ENCODE results near the gene DKK2.

The DKK2 gene

GRCh38 chr4:106986486-106986885 is 49.6 kb downstream of the DKK2 start:
- no peak overlapping the region for H3K27ac Mint-ChIP-seq

DNA sequence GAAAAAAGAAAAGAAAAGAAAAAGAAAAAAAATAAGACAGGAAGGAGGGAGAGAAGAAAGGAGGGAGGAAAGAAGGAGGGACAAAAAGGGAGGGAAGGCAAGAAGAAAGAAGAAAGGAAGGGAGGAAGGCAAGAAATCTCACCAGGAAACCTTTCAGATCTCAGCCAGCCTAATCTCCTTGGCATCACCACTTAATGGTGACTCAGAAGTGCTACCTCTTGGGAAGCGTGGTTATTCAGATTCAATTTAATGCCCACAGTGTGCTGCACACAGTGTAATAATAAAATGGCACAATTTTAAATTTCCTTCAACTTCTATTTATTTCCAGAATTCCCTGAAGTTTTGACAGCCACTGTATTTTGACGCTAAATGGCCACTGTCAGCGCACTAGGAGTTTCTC is 50.3 kb downstream of the DKK2 start:
- Mint-ChIP-seq H3K27ac (no peak overlapping the region), H3K36me3 (ENCODE audit: low read depth) (no peaks in the 10 kb centered on the region), H3K9me3 (no peaks in the 10 kb centered on the region), H3K4me3 (no peak overlapping the region), H3K27me3 (ENCODE audit: low read depth) (no peaks in the 10 kb centered on the region), H3K4me1 (ENCODE audit: low read depth) (no peaks in the 10 kb centered on the region)

More at GRCh38 chr4:106986486-106986885, 49.6 kb downstream of the DKK2 start:
- Mint-ChIP-seq H3K27me3 (ENCODE audit: low read depth) (no peaks in the 10 kb centered on the region), H3K36me3 (ENCODE audit: low read depth) (no peaks in the 10 kb centered on the region), H3K9me3 (no peaks in the 10 kb centered on the region), H3K4me3 (no peak overlapping the region), H3K4me1 (ENCODE audit: low read depth) (no peaks in the 10 kb centered on the region)

- Mint-ChIP-seq H3K27ac (no peak overlapping the region), H3K4me1 (ENCODE audit: low read depth) (no peaks in the 10 kb centered on the region), H3K27me3 (ENCODE audit: low read depth) (no peaks in the 10 kb centered on the region), H3K4me3 (no peak overlapping the region), H3K9me3 (no peaks in the 10 kb centered on the region), H3K36me3 (ENCODE audit: low read depth) (no peaks in the 10 kb centered on the region)
Observed at GRCh38 chr4:106982711-106983211, 53.4 kb downstream of the DKK2 start.

- Mint-ChIP-seq H3K4me3 (no peak overlapping the region), H3K9me3 (no peaks in the 10 kb centered on the region), H3K27ac (no peak overlapping the region), H3K4me1 (ENCODE audit: low read depth) (no peaks in the 10 kb centered on the region), H3K36me3 (ENCODE audit: low read depth) (no peaks in the 10 kb centered on the region), H3K27me3 (ENCODE audit: low read depth) (no peaks in the 10 kb centered on the region)
Observed at GRCh38 chr4:106981431-106981830, 54.7 kb downstream of the DKK2 start.

GRCh38 chr4:106979476-106979875 is 56.6 kb downstream of the DKK2 start:
- H3K9me3 Mint-ChIP-seq, result no peaks in the 10 kb centered on the region
- H3K27me3 Mint-ChIP-seq (ENCODE audit: low read depth), result no peaks in the 10 kb centered on the region

DNA sequence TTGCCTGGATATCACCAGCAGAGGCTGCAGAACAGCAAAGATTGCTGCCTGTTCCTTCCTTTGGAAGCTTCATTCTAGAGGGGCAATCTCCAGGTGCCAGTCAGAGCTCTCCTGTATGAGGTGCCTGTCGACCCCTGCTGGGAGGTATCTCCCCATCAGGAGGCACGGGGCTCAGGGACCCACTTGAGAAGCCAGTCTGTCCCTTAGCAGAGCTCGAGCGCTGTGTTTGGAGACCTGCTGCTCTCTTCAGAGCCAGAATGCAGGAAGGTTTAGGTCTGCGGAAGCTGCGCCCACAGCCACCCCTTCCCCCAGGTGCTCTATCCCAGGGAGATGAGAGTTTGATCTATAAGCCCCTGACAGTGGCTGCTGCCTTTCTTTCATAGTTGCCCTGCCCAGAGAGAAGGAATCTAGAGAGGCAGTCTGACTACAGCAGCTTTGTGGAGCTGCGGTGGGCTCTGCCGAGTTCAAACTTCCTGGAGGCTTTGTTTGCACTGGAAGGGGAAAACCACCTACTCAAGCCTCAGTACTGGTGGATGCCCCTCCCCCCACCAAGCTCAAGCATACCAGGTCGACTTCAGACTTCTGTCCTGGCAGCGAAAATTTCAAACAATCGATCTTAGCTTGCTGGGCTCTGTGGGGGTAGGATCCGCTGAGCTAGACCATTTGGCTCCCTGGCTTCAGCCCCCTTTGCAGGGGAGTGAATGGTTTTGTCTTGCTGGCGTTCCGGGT is 57.9 kb downstream of the DKK2 start:
- Mint-ChIP-seq H3K4me3 (no peak overlapping the region), H3K27me3 (ENCODE audit: low read depth) (no peaks in the 10 kb centered on the region), H3K27ac (no peak overlapping the region), H3K36me3 (ENCODE audit: low read depth) (no peaks in the 10 kb centered on the region), H3K9me3 (no peaks in the 10 kb centered on the region), H3K4me1 (ENCODE audit: low read depth) (no peaks in the 10 kb centered on the region)

More at GRCh38 chr4:106979476-106979875, 56.6 kb downstream of the DKK2 start:
- Mint-ChIP-seq H3K4me1 (ENCODE audit: low read depth) (no peaks in the 10 kb centered on the region), H3K4me3 (no peak overlapping the region), H3K36me3 (ENCODE audit: low read depth) (no peaks in the 10 kb centered on the region), H3K27ac (no peak overlapping the region)

- no peaks in the 10 kb centered on the region for H3K27me3 Mint-ChIP-seq (ENCODE audit: low read depth)
- H3K27ac Mint-ChIP-seq, result no peak overlapping the region
- H3K9me3 Mint-ChIP-seq, result no peaks in the 10 kb centered on the region
- H3K36me3 Mint-ChIP-seq (ENCODE audit: low read depth), result no peaks in the 10 kb centered on the region
- H3K4me1 Mint-ChIP-seq (ENCODE audit: low read depth), result no peaks in the 10 kb centered on the region
- no peak overlapping the region for H3K4me3 Mint-ChIP-seq
Observed at GRCh38 chr4:106971636-106972035, 64.5 kb downstream of the DKK2 start.

DNA sequence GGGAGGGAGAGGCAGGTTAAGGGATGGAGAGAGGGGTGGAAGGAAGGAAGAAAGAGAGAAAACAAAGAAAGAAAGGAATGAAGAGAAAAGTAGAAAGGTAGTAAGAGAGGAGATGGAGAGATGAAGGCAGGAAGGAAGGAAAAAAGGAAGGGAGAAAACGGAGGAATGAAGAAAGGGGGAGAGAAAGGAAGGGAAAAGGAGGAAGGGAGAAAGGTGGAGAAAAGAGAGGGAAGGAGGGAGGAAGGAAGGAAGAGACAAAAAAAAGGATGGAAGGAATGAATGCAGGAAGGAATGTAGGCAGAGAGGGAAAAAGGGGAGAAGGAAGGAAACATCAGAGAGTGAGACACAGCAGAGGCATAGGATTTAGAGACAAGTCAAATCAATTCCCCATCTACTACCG is 68.2 kb downstream of the DKK2 start:
- Mint-ChIP-seq H3K27me3 (ENCODE audit: low read depth) (no peaks in the 10 kb centered on the region), H3K4me1 (ENCODE audit: low read depth) (no peaks in the 10 kb centered on the region), H3K36me3 (ENCODE audit: low read depth) (no peaks in the 10 kb centered on the region), H3K9me3 (no peaks in the 10 kb centered on the region), H3K27ac (no peak overlapping the region), H3K4me3 (no peak overlapping the region)

DNA sequence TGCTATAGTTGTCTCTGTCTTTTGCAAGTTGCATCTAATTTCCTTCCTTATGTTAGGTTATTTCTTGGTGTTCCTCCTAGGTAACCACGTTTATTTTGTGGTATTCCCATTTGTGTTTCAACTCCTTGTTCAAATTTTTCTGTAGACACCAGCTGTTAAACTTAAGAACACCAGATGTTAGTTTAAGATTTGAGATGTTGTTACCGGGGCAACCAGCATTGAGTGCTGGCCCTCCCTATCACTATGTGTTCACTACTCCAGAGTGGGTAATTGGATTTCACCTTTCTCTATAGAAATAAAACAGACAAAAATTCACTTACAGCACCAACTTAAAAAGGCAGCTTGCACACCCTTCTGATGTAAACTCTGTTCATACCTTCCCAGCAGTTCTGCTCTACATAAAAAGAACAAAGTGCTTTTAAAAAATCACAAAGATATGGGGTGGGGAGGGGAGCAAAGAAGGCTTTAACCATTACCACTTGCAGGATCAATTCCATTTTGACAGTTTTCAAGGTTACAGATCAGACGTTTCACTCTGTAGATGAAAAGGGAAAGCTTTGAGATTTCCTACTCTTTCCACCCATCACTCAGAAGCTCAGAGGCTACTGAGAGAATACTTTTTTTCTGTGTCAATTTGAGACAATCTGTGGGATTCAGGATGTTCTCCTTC is 82.9 kb downstream of the DKK2 start:
- no peak overlapping the region for H3K27ac Mint-ChIP-seq
- no peak overlapping the region for H3K4me3 Mint-ChIP-seq
- no peaks in the 10 kb centered on the region for H3K4me1 Mint-ChIP-seq (ENCODE audit: low read depth)

DNA sequence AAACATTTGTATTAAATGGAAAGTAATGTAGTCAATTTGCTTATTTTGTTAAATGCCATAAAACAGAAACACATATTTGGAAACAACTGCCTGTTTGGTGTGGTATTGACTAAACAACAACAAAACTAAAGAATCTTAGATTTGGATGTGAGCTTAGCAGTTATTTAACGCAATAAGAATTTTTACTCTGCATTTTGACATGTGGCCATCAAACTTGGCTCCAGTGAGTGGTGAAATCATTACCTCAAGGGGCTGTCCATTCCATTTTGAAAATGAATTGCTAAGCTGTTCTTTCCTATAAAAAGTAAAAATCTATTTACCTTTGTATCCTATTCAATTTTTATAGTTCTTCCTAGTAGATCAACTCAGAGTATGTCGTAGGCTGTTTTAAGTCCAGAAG is 84.2 kb downstream of the DKK2 start:
- Mint-ChIP-seq H3K9me3 (peaks cover 5% of the 10 kb centered on the region), H3K27me3 (ENCODE audit: low read depth) (no peaks in the 10 kb centered on the region), H3K4me1 (ENCODE audit: low read depth) (no peaks in the 10 kb centered on the region), H3K4me3 (no peak overlapping the region), H3K27ac (no peak overlapping the region), H3K36me3 (ENCODE audit: low read depth) (no peaks in the 10 kb centered on the region)

More for the DNA sequence above, 82.9 kb downstream of the DKK2 start:
- Mint-ChIP-seq H3K36me3 (ENCODE audit: low read depth) (no peaks in the 10 kb centered on the region), H3K27me3 (ENCODE audit: low read depth) (no peaks in the 10 kb centered on the region), H3K9me3 (peaks cover 5% of the 10 kb centered on the region)

DNA sequence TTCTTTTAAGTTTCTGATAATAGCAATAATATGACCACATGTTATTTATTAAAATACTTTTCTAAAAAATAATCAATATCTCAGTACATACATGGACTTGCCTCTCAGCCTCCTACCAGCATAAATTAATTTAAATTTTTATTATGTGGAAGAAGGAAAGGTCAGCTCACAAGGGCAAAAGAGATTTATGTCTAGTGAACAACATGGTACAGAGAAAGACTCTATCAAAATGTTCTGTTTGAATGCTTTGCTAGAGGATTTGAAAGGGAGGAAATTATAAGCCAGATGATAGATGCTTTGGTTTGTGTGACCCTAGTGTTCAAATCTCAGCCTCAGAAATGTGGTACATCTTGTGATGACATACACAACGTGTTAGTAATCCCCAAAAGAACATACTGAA is 94.3 kb downstream of the DKK2 start:
- no peaks in the 10 kb centered on the region for H3K4me1 Mint-ChIP-seq (ENCODE audit: low read depth)
- no peaks in the 10 kb centered on the region for H3K9me3 Mint-ChIP-seq
- H3K4me3 Mint-ChIP-seq, result no peak overlapping the region
- H3K36me3 Mint-ChIP-seq (ENCODE audit: low read depth), result no peaks in the 10 kb centered on the region
- H3K27me3 Mint-ChIP-seq (ENCODE audit: low read depth), result no peaks in the 10 kb centered on the region
- H3K27ac Mint-ChIP-seq, result no peak overlapping the region

DNA sequence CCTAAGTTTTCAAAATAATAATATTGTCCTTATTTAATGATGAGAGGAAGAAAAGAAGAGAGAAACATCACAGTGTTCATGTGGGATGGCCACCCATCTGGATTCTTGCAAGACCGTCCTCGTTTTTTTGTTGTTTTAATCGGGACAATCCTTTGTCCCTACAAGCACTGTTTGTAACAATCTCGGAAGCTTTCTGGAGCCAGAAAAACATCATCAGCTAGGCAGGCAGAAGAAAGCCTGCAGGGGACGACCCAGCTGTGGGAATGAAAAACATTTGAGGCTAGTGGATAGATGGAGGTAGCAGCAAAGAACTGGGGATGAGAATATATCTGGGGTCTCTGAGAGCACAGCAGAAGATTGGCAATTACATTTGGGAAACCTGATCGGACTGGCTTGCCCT is 105.6 kb downstream of the DKK2 start:
- H3K4me3 Mint-ChIP-seq, result no peak overlapping the region
- H3K36me3 Mint-ChIP-seq (ENCODE audit: low read depth), result no peaks in the 10 kb centered on the region
- H3K9me3 Mint-ChIP-seq, result no peaks in the 10 kb centered on the region
- H3K4me1 Mint-ChIP-seq (ENCODE audit: low read depth), result no peaks in the 10 kb centered on the region
- no peaks in the 10 kb centered on the region for H3K27me3 Mint-ChIP-seq (ENCODE audit: low read depth)
- H3K27ac Mint-ChIP-seq, result no peak overlapping the region

DNA sequence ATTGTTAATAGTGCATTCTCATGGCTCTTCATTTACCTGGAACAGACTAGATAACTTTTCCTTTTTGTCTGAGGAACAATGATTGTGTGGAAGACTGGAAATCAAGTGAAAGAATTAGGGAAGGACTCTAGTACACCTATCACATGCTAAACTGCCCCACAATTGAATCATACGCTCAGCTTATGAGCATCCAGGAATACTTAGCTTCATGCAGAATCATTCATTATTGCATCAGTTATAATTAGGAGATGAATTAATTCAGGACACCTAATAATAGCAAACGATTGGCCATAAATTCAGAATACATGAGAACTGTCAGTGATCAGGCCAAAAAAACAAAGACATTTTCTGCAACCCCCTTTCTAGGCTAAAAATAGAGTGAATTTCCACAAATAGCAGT is 106.9 kb downstream of the DKK2 start:
- H3K36me3 Mint-ChIP-seq (ENCODE audit: low read depth), result no peaks in the 10 kb centered on the region
- no peaks in the 10 kb centered on the region for H3K4me1 Mint-ChIP-seq (ENCODE audit: low read depth)
- H3K27ac Mint-ChIP-seq, result no peak overlapping the region
- H3K4me3 Mint-ChIP-seq, result no peak overlapping the region
- no peaks in the 10 kb centered on the region for H3K27me3 Mint-ChIP-seq (ENCODE audit: low read depth)
- H3K9me3 Mint-ChIP-seq, result no peaks in the 10 kb centered on the region

- no peaks in the 10 kb centered on the region for H3K9me3 Mint-ChIP-seq
- no peak overlapping the region for H3K4me3 Mint-ChIP-seq
- H3K4me1 Mint-ChIP-seq (ENCODE audit: low read depth), result no peaks in the 10 kb centered on the region
- H3K36me3 Mint-ChIP-seq (ENCODE audit: low read depth), result no peaks in the 10 kb centered on the region
- H3K27ac Mint-ChIP-seq, result no peak overlapping the region
- H3K27me3 Mint-ChIP-seq (ENCODE audit: low read depth), result no peaks in the 10 kb centered on the region
Observed at GRCh38 chr4:106914223-106914622, 121.9 kb downstream of the DKK2 start.

DNA sequence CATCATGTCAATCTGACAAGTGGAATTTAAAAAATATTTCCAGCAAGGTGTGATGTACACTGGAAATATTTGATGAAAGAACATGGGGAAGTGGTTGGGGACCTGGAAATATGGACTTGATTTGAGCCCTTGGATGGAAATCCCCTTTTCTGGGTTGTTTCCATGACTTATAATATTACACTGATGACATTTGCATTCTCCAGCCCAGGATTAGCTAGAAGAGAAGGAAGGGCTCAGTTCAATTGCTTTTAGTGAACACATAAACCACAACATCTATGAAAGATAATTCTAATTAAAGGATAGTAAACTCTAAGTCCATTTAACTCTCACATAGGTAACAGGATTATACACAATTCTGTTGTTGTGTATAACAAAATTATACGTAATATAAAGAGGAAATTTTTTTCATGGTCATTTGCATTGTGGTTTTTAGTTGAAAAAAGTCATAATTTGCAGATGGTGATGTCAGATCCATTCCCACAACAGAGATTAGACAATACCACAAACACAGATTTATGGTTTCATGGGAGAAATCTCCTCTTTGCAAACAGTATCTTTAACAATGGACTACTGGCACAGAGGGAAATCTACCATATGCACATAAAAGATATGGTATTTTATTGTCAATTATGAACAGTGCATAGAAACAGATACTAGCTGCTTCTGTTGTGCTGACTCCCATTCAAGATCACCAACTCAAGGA is 126.5 kb downstream of the DKK2 start:
- Mint-ChIP-seq H3K27ac (no peak overlapping the region), H3K9me3 (no peaks in the 10 kb centered on the region), H3K27me3 (ENCODE audit: low read depth) (no peaks in the 10 kb centered on the region), H3K4me3 (no peak overlapping the region), H3K36me3 (ENCODE audit: low read depth) (no peaks in the 10 kb centered on the region), H3K4me1 (ENCODE audit: low read depth) (no peaks in the 10 kb centered on the region)
